Caco-2 (cell line): Measurements from ENCODE around the gene CYP24A1. TPM values are rescaled to one million over a fixed set of nuclear protein-coding genes. Genes with fewer than 3 reads are reported as not detected.

Experiments used
- BruUV-seq: library from RNA; stranded (reverse); fragments of 400-500 nt; replicated peaks from 2 replicates; lab custom pipeline; 2021; lab: Mats Ljungman, UMichigan
- CTCF ChIA-PET: fragments of 300-600 bp; sonication (Branson Sonifier 250); formaldehyde crosslinking; loops from one replicate; lab custom pipeline; 2022; ENCODE audit warnings: antibody characterized with exemption; lab: Charles Lee
- POLR2A ChIA-PET: fragments of 300-600 bp; sonication (Branson Sonifier 250); formaldehyde crosslinking; loops from one replicate; lab custom pipeline; 2022; ENCODE audit warnings: antibody characterized with exemption; lab: Charles Lee
- DNase-seq, 2 experiments: peaks; one replicate each; pipeline versions ENCODE4 v3.0.0 to v3.0.0-alpha.2; 2020 to 2022
- H3K27me3 ChIP-seq: replicated peaks from 2 replicates; pipeline ENCODE4 v1.6.0; 2011; ENCODE audit warnings: low read length; ENCODE audit not compliant: control insufficient read depth, insufficient read depth
- H3K36me3 ChIP-seq: 2 replicates; pipeline ENCODE4 v1.5.1; 2011; ENCODE audit warnings: low read length; ENCODE audit not compliant: control insufficient read depth, insufficient read depth
- H3K4me1 ChIP-seq: fragments of 250-450 bp; sonication (Bioruptor Pico); 2 replicates; pipeline ENCODE4 v1.5.1; 2020; ENCODE audit warnings: mild to moderate bottlenecking
- H3K4me3 ChIP-seq: 2 replicates; pipeline ENCODE4 v1.5.1; 2011; ENCODE audit warnings: low read depth, mild to moderate bottlenecking, control low read depth, low read length
- H3K9me3 ChIP-seq: fragments of 250-450 bp; sonication (Bioruptor Pico); 2 replicates; pipeline ENCODE4 v1.5.1; 2020; ENCODE audit warnings: mild to moderate bottlenecking, moderate library complexity
- H3K27ac Mint-ChIP-seq: one replicate; pipeline ENCODE4 v1.8.0; 2022; ENCODE audit warnings: mixed read lengths; ENCODE audit not compliant: unreplicated experiment
- H3K27me3 Mint-ChIP-seq: one replicate; pipeline ENCODE4 v1.8.0; 2022; ENCODE audit warnings: mixed read lengths; ENCODE audit not compliant: insufficient read depth, unreplicated experiment
- H3K36me3 Mint-ChIP-seq: one replicate; pipeline ENCODE4 v1.8.0; 2022; ENCODE audit warnings: mild to moderate bottlenecking, mixed read lengths; ENCODE audit not compliant: insufficient read depth, unreplicated experiment
- H3K4me1 Mint-ChIP-seq: one replicate; pipeline ENCODE4 v1.8.0; 2022; ENCODE audit warnings: low read depth, mixed read lengths; ENCODE audit not compliant: unreplicated experiment
- H3K4me3 Mint-ChIP-seq: one replicate; pipeline ENCODE4 v1.8.0; 2022; ENCODE audit warnings: mild to moderate bottlenecking, moderate library complexity, mixed read lengths; ENCODE audit not compliant: unreplicated experiment
- H3K9me3 Mint-ChIP-seq: one replicate; pipeline ENCODE4 v1.8.0; 2022; ENCODE audit warnings: mixed read lengths; ENCODE audit not compliant: unreplicated experiment
- CTCF ChIP-seq, 2 experiments: fragments of 200-600 bp in 1 of 2; IDR thresholded peaks; 1 replicate in 1 of 2; 2 replicates in 1 of 2; pipeline versions ENCODE4 v1.5.1 to v1.8.0; 2011 to 2022; ENCODE audit warnings: antibody characterized with exemption in 1 of 2, control low read depth in 1 of 2, inconsistent platforms in 1 of 2, low read depth in 1 of 2, low read length in 1 of 2, mild to moderate bottlenecking in 1 of 2, moderate library complexity in 1 of 2; ENCODE audit not compliant: insufficient read depth in 1 of 2, severe bottlenecking in 1 of 2, unreplicated experiment in 1 of 2
- intact Hi-C: fragments of 100-400 bp; cut with micrococcal nuclease; formaldehyde crosslinking; loops from one replicate; pipeline ENCODE4 v1.10.0; 2022; ENCODE audit not compliant: unreplicated experiment
- total RNA-seq: library from RNA; stranded (reverse); gene quantifications from 2 replicates; pipeline ENCODE4 v1.2.3, GENCODE V29; 2022

CYP24A1 gene
- total RNA-seq, 1 experiment from 2014 or later = 3.7 TPM

DNA sequence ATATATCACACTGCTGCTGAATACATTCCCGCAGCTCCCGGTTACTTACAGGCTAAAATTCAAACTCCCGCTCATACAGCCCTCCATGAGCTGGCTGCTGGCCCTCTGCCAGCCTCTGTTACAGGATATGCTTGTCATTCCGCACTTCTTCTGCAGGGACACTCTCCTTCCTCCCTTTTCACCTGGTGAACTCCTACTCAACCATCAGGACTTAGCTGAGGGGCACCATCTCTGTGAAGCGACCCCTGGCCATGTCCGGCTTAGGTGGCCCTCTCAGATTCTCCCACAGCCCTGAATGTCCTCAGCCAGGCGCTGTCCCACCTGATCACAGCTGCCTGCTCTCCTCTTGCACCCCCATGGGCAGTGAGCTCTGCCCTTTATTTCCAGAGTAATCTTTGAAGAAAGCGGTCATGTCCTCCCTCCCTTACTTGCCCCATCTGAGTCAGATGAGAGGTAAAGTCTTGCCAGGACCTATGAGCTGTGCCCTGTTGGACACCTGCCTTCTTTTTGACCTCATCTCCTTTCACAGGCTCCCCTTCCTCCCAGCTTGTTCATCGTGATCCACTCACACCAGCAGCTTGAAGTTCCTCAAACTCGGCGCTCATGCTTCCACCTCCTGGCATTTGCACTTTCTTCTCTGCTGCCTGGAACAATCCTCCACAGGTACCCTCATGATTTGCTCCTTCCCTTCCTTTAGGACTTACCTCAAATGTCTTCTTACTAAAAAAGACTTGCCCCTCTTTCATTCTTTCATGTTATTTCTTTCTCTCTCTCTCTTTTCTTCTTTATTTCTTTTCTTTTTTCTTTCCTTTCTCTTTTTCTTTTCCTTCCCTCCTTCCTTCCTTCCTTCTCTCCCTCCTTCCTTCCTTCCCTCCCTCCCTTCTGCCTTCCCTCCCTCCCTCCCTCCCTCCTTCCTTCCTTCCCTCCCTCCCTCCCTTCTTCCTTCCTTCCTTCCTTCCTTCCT, 5.6 kb downstream of the CYP24A1 start:
- no peaks in the 10 kb centered on the region for H3K36me3 Mint-ChIP-seq
- no TSS peak for BruUV-seq
- Histone ChIP-seq H3K4me1 (peaks cover 10% of the 10 kb centered on the region; the same call in 1 of the 2 replicates), H3K36me3 (no peaks in the 10 kb centered on the region), H3K4me3 (no peak overlapping the region), H3K9me3 (no peaks in the 10 kb centered on the region), H3K27me3 (peaks cover 8% of the 10 kb centered on the region)
- H3K27ac Mint-ChIP-seq = no peak overlapping the region
- H3K4me1 Mint-ChIP-seq = peaks cover 2% of the 10 kb centered on the region
- ChIA-PET CTCF (no interaction called here), POLR2A (no interaction called here)
- intact Hi-C loops = no loop called here
- TF ChIP-seq CTCF (IDR thresholded peaks at IDR 0.05; ENCODE audit: insufficient read depth in 1 of 2, low read depth in 1 of 2, low read length in 1 of 2, severe bottlenecking in 1 of 2, unreplicated experiment in 1 of 2) = no peak
- H3K9me3 Mint-ChIP-seq = no peaks in the 10 kb centered on the region
- H3K27me3 Mint-ChIP-seq = peaks cover 44% of the 10 kb centered on the region
- no peak for DNase-seq
- no peak overlapping the region for H3K4me3 Mint-ChIP-seq

- Histone ChIP-seq H3K36me3 (no peaks in the 10 kb centered on the region), H3K27me3 (peaks cover 2% of the 10 kb centered on the region; the same call in 1 of the 2 replicates), H3K4me1 (peaks cover 5% of the 10 kb centered on the region; the same call in 1 of the 2 replicates), H3K4me3 (no peak overlapping the region), H3K9me3 (no peaks in the 10 kb centered on the region)
- no peak overlapping the region for H3K27ac Mint-ChIP-seq
- POLR2A ChIA-PET = no interaction called here
- H3K36me3 Mint-ChIP-seq = no peaks in the 10 kb centered on the region
- H3K4me3 Mint-ChIP-seq = no peak overlapping the region
- H3K27me3 Mint-ChIP-seq = peaks cover 33% of the 10 kb centered on the region
- intact Hi-C loops = no loop called here
- H3K9me3 Mint-ChIP-seq = no peaks in the 10 kb centered on the region
- CTCF ChIA-PET = no interaction called here
- DNase-seq = no peak
- no peak for TF ChIP-seq CTCF (IDR thresholded peaks at IDR 0.05; ENCODE audit: insufficient read depth in 1 of 2, low read depth in 1 of 2, low read length in 1 of 2, severe bottlenecking in 1 of 2, unreplicated experiment in 1 of 2)
- BruUV-seq = no TSS peak
- H3K4me1 Mint-ChIP-seq = no peaks in the 10 kb centered on the region
These were observed 6.7 kb downstream of the CYP24A1 start for GRCh38 chr20:54166987-54167662.

- POLR2A ChIA-PET = no interaction called here
- intact Hi-C loops = no loop called here
These were observed 8.0 kb downstream of the CYP24A1 start for GRCh38 chr20:54165803-54166202.

More at GRCh38 chr20:54165803-54166202, 8.0 kb downstream of the CYP24A1 start:
- H3K27me3 ChIP-seq = peaks cover 2% of the 10 kb centered on the region; the same call in 1 of the 2 replicates
- BruUV-seq = no TSS peak
- peaks cover 25% of the 10 kb centered on the region for H3K27me3 Mint-ChIP-seq
- H3K36me3 ChIP-seq = no peaks in the 10 kb centered on the region
- no peak overlapping the region for H3K27ac Mint-ChIP-seq
- DNase-seq = no peak
- H3K9me3 Mint-ChIP-seq = no peaks in the 10 kb centered on the region
- no peaks in the 10 kb centered on the region for H3K36me3 Mint-ChIP-seq
- no peak overlapping the region for H3K4me3 Mint-ChIP-seq
- no peaks in the 10 kb centered on the region for H3K9me3 ChIP-seq
- H3K4me1 Mint-ChIP-seq = no peaks in the 10 kb centered on the region
- no peak overlapping the region for H3K4me3 ChIP-seq
- TF ChIP-seq CTCF (IDR thresholded peaks at IDR 0.05; ENCODE audit: insufficient read depth in 1 of 2, low read depth in 1 of 2, low read length in 1 of 2, severe bottlenecking in 1 of 2, unreplicated experiment in 1 of 2) = no peak
- CTCF ChIA-PET = interaction anchor here (0.7 kb wide), 1 partner anchor 104 kb away, joined by 3 read pairs; no protein-coding TSS in a partner anchor
- peaks cover 5% of the 10 kb centered on the region; the same call in 1 of the 2 replicates for H3K4me1 ChIP-seq
